ENCODE measurements around the gene HOTAIR. TPM values are rescaled to one million over a fixed set of nuclear protein-coding genes. Genes with fewer than 3 reads are reported as not detected.

The HOTAIR gene
- total RNA-seq, 1 experiment from 2014 or later = 7.9 TPM

- CTCF ChIA-PET = no interaction called here
- Histone ChIP-seq H3K9me2 (ENCODE audit: insufficient read depth) (no peaks in the 10 kb centered on the region), H3K9me3 (ENCODE audit: insufficient read depth, low read depth) (no peaks in the 10 kb centered on the region), H2AFZ (peak within 1 kb of the TSS; percentile 72), H3K4me2 (peak within 1 kb of the TSS; percentile 81), H3K4me1 (replicated peaks; ENCODE audit: insufficient read depth) (peaks cover 17% of the 10 kb centered on the region), H3K27ac (0 out of 2 replicates have a peak within 1 kb of the TSS, but pooled peaks have one; percentile 21), H3K4me3 (peak within 1 kb of the TSS; percentile 59), H3K36me3 (ENCODE audit: low read depth) (no peaks in the 10 kb centered on the region; the same call in 1 of the 2 replicates), H4K20me1 (ENCODE audit: insufficient read depth) (no peaks in the 10 kb centered on the region; the same call in 1 of the 2 replicates), H3K79me2 (ENCODE audit: low read depth) (peaks cover 45% of the 10 kb centered on the region), H3F3A (ENCODE audit: insufficient read depth, low read depth) (no peaks in the 10 kb centered on the region), H3K27me3 (ENCODE audit: insufficient read depth, low read depth) (no peaks in the 10 kb centered on the region)
- BruUV-seq (replicated peaks) = no TSS peak
- peak; percentile 73 to 94 for DNase-seq
- TF ChIP-seq EZH2 (IDR thresholded peaks at IDR 0.05; ENCODE audit: low read depth) = no peak
- TF ChIP-seq CTCF (conservative IDR thresholded peaks at IDR 0.05) = no peak
- intact Hi-C loops (cut with micrococcal nuclease; ENCODE audit: unreplicated experiment) = no loop called here
- POLR2A ChIA-PET (ENCODE audit: unreplicated experiment) = no interaction called here
Observed at GRCh38 chr12:53938326-53939140, 36.2 kb downstream of the HOTAIR start, which contains the start of gene HOXC13. TSS of gene HOXC13 (plus strand) at chr12:53938831. CDS start at chr12:53938907, 76 bp downstream.

- no peak for DNase-seq
- Histone ChIP-seq H2AFZ (peak overlapping the region; percentile 6; the same call in 1 of the 2 replicates), H3K9me2 (ENCODE audit: insufficient read depth) (no peaks in the 10 kb centered on the region), H3K36me3 (ENCODE audit: low read depth) (no peaks in the 10 kb centered on the region; the same call in 1 of the 2 replicates), H3K27ac (no peak overlapping the region), H3K27me3 (ENCODE audit: insufficient read depth, low read depth) (no peaks in the 10 kb centered on the region), H3K4me2 (peak overlapping the region; percentile 81), H3K9me3 (ENCODE audit: insufficient read depth, low read depth) (no peaks in the 10 kb centered on the region), H4K20me1 (ENCODE audit: insufficient read depth) (no peaks in the 10 kb centered on the region; the same call in 1 of the 2 replicates), H3K4me3 (peak overlapping the region; percentile 47; the same call in 1 of the 2 replicates), H3F3A (ENCODE audit: insufficient read depth, low read depth) (no peaks in the 10 kb centered on the region), H3K4me1 (replicated peaks; ENCODE audit: insufficient read depth) (peaks cover 9% of the 10 kb centered on the region), H3K79me2 (ENCODE audit: low read depth) (peaks cover 37% of the 10 kb centered on the region)
- intact Hi-C loops (cut with micrococcal nuclease; ENCODE audit: unreplicated experiment) = no loop called here
- TF ChIP-seq CTCF (conservative IDR thresholded peaks at IDR 0.05) (no peak), EZH2 (IDR thresholded peaks at IDR 0.05; ENCODE audit: low read depth) (no peak)
- ChIA-PET POLR2A (ENCODE audit: unreplicated experiment) (interaction anchor here (0.6 kb wide), 1 partner anchor 68 kb away, joined by 3 read pairs; no protein-coding TSS in a partner anchor), CTCF (no interaction called here)
- BruUV-seq (replicated peaks) = no TSS peak
Observed at GRCh38 chr12:53937596-53938325, 37.0 kb downstream of the HOTAIR start.

- Histone ChIP-seq H3K27ac (no peak overlapping the region), H3K9me3 (ENCODE audit: insufficient read depth, low read depth) (no peaks in the 10 kb centered on the region), H3K36me3 (ENCODE audit: low read depth) (no peaks in the 10 kb centered on the region; the same call in 1 of the 2 replicates), H3K4me3 (no peak overlapping the region), H3K4me2 (no peak overlapping the region), H3K79me2 (ENCODE audit: low read depth) (peaks cover 31% of the 10 kb centered on the region), H3K9me2 (ENCODE audit: insufficient read depth) (no peaks in the 10 kb centered on the region), H2AFZ (no peak overlapping the region), H3F3A (ENCODE audit: insufficient read depth, low read depth) (no peaks in the 10 kb centered on the region), H4K20me1 (ENCODE audit: insufficient read depth) (no peaks in the 10 kb centered on the region; the same call in 1 of the 2 replicates), H3K27me3 (ENCODE audit: insufficient read depth, low read depth) (no peaks in the 10 kb centered on the region), H3K4me1 (replicated peaks; ENCODE audit: insufficient read depth) (peaks cover 5% of the 10 kb centered on the region; the same call in 1 of the 2 replicates)
- TF ChIP-seq CTCF (conservative IDR thresholded peaks at IDR 0.05) (no peak), EZH2 (IDR thresholded peaks at IDR 0.05; ENCODE audit: low read depth) (no peak)
- intact Hi-C loops (cut with micrococcal nuclease; ENCODE audit: unreplicated experiment) = no loop called here
- no peak for DNase-seq
- no TSS peak for BruUV-seq (replicated peaks)
- ChIA-PET CTCF (no interaction called here), POLR2A (ENCODE audit: unreplicated experiment) (interaction anchor here (0.6 kb wide), 1 partner anchor 68 kb away, joined by 3 read pairs; no protein-coding TSS in a partner anchor)
Observed at GRCh38 chr12:53937099-53937498, 37.7 kb downstream of the HOTAIR start.

Data from PC-9 (cell line).